WI38 (cell line): ENCODE data around the gene MOV10L1.

Experiments used
- H3K4me3 ChIP-seq: 2 replicates; pipeline ENCODE4 v1.5.1; 2011; ENCODE audit warnings: low read depth, mild to moderate bottlenecking, control low read depth, low read length
- TF ChIP-seq, protein P1 (sequence below): IDR thresholded peaks from 2 replicates; pipeline ENCODE4 v1.5.1; 2012; ENCODE audit warnings: low read depth, mild to moderate bottlenecking, control low read depth, low read length

The MOV10L1 gene

GRCh38 chr22:50074551-50075530, 15.0 kb upstream of the MOV10L1 start:
- no peak overlapping the region for H3K4me3 ChIP-seq
- TF ChIP-seq, protein P1, sequence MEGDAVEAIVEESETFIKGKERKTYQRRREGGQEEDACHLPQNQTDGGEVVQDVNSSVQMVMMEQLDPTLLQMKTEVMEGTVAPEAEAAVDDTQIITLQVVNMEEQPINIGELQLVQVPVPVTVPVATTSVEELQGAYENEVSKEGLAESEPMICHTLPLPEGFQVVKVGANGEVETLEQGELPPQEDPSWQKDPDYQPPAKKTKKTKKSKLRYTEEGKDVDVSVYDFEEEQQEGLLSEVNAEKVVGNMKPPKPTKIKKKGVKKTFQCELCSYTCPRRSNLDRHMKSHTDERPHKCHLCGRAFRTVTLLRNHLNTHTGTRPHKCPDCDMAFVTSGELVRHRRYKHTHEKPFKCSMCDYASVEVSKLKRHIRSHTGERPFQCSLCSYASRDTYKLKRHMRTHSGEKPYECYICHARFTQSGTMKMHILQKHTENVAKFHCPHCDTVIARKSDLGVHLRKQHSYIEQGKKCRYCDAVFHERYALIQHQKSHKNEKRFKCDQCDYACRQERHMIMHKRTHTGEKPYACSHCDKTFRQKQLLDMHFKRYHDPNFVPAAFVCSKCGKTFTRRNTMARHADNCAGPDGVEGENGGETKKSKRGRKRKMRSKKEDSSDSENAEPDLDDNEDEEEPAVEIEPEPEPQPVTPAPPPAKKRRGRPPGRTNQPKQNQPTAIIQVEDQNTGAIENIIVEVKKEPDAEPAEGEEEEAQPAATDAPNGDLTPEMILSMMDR = no peak

DNA sequence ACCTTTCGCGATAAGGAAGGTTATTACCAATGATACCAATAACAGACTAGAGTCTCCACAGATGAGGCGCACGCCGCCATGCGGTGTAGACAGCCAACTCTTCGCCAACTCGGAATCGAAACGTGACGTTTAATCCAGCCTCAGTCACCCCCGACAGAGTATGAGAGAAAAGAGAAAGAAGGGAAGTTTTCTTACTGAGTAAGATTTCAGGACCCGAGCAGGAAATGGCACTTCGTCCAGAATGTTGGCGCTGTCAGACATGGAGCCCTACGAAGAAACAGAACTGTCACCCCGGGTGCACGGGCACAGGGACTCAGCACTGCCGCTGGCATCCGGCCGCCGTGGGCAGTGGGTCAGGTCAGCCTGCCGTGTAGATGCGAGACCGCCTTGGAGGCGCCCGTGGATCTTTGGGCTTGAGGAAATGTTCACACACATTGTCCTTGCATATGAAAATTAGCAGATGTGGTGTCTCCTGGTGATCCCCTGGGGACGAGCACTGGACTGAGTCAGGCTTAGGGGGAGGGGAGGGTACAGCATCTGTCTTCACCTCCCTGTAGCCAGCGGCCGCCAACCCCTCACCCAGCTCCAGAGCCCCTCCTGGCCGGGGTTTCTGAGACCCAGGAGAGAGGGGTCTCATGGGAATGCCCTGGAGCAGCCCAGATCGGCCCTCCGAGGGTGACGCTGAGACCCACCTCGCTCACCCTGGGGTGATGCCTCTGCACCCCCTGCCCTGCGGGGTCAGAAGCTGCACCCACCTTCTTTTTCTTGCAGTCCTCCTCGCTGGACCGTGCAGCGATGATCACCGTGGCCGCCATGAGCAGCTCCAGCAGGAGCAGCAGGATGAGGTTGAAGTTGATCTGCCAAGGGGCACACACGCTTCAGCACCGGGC, 12.9 kb upstream of the MOV10L1 start:
- H3K4me3 ChIP-seq = no peak overlapping the region
- TF ChIP-seq, protein P1 = no peak

- H3K4me3 ChIP-seq = no peak overlapping the region
- TF ChIP-seq, protein P1 = no peak
Observed at GRCh38 chr22:50078246-50078645, 11.6 kb upstream of the MOV10L1 start.

DNA sequence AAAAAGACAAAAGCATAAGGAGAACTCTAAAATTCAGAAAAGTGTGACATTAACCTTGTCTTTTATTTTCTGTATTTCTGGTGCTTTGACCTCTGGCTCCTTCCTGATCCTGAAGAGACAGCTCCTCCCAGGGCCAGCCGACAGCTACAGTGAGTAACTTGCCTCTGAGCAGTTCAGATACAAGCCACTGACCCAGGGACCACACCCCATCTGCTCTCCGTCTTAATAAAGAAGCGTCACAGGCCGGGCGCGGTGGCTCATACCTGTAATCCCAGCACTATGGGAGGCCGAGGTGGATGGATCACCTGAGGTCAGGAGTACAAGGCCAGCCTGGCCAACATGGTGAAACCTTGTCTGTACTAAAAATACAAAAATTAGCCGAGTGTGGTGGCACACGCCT, 11.0 kb upstream of the MOV10L1 start:
- TF ChIP-seq, protein P1 = no peak
- no peak overlapping the region for H3K4me3 ChIP-seq

DNA sequence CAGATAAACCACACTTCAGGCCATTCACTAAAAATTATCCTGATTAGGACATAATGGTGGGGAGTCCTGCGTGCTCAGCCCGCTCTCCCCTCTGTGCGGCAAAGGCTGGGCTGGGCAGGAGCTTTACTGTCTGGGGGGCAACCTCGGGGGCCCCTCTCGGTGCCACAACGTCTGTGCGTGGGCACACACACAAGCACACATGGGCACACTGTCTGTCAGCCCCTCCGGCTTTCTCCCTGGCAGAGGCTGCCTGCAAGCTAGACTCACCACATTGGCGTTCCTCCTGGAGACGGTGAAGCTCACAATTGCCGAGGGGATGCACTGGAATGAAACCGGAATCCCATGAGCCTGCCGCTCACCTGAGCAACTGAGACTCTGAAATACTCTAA, 9.7 kb upstream of the MOV10L1 start:
- no peak overlapping the region for H3K4me3 ChIP-seq
- TF ChIP-seq, protein P1 = no peak

- H3K4me3 ChIP-seq = no peak overlapping the region
- TF ChIP-seq, protein P1 = no peak
Observed at GRCh38 chr22:50081426-50082196, 8.2 kb upstream of the MOV10L1 start.
